GM10248 (cell line): ENCODE measurements around the gene CFAP299.

Source experiments
- CTCF ChIA-PET: fragments of 300-600 bp; sonication (Branson Sonifier 250); formaldehyde crosslinking; extraction: SDS; loops from one replicate; lab custom pipeline; 2021; ENCODE audit warnings: antibody characterized with exemption; lab: Yijun Ruan, JAX
- POLR2A ChIA-PET: fragments of 350-650 bp; sonication (Branson Sonifier 250); formaldehyde crosslinking; extraction: SDS; loops from one replicate; lab custom pipeline; 2020; ENCODE audit warnings: antibody characterized with exemption; lab: Yijun Ruan, JAX
- DNase-seq: peaks from one replicate; pipeline ENCODE4 v3.0.0; 2012; ENCODE audit errors: extremely low spot score
- TF ChIP-seq, protein P1 (sequence below): IDR thresholded peaks from 2 replicates; pipeline ENCODE4 v1.5.1; 2012; ENCODE audit warnings: mild to moderate bottlenecking, low read depth; ENCODE audit errors: extremely low read depth, missing control alignments, control extremely low read depth

The CFAP299 gene

DNA sequence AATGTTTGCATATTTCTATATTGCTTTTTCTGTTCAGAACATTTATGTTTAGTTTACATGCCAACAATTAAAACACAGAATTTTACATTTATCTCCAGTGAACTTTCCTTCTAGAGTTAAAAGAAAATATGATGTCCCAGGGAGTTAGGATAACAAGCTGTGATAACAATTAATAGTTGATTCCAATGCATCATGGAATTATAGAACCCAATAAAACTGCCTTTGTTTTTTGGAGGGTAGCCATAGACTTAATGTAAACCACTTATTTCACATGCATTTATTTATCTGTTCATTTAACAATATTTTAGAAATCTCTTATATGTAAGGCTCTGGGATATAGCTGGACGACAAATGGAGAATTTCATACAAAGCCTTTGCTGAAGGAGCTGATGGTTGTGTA, 180.0 kb downstream of the CFAP299 start:
- TF ChIP-seq, protein P1, sequence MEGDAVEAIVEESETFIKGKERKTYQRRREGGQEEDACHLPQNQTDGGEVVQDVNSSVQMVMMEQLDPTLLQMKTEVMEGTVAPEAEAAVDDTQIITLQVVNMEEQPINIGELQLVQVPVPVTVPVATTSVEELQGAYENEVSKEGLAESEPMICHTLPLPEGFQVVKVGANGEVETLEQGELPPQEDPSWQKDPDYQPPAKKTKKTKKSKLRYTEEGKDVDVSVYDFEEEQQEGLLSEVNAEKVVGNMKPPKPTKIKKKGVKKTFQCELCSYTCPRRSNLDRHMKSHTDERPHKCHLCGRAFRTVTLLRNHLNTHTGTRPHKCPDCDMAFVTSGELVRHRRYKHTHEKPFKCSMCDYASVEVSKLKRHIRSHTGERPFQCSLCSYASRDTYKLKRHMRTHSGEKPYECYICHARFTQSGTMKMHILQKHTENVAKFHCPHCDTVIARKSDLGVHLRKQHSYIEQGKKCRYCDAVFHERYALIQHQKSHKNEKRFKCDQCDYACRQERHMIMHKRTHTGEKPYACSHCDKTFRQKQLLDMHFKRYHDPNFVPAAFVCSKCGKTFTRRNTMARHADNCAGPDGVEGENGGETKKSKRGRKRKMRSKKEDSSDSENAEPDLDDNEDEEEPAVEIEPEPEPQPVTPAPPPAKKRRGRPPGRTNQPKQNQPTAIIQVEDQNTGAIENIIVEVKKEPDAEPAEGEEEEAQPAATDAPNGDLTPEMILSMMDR: no peak
- CTCF ChIA-PET: no interaction called here
- no peak for DNase-seq
- POLR2A ChIA-PET: no interaction called here

DNA sequence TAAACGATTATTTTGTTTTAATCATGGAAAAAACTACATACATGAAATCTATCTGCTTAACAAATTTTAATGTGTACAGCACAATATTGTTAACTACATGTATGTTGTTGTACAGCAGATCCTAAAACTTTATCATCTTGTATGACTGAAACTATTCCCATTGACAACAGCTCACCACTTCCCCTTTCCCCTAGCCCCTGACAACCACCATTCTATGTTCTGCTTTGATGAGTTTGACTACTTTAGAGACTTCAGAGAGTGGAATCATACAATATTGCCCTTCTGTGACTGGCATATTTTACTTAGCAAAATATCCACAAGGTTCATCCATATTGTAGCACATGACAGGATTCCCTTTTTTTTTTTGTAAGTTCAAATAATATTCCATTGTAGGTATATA, 185.9 kb downstream of the CFAP299 start:
- ChIA-PET CTCF (no interaction called here), POLR2A (no interaction called here)
- TF ChIP-seq, protein P1: no peak
- DNase-seq: no peak

DNA sequence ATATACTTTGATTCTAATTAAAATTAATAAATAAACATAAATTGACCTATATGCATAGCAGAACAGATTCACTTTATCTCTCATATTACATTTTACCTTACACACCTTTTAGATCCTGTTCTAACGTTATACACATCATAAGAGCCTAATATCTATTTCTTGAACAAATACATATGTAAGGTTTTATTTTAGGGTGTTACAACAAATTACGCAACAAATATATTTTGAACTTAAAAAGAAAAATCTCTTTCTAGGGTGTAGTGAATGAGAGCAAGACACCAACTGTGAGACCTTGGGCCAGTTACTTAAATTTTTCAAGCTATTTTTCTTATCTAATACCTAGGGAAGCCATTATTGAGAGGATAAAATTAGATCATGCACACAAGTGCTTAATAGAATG, 191.2 kb downstream of the CFAP299 start:
- DNase-seq: no peak
- ChIA-PET CTCF (no interaction called here), POLR2A (no interaction called here)
- TF ChIP-seq, protein P1: no peak

DNA sequence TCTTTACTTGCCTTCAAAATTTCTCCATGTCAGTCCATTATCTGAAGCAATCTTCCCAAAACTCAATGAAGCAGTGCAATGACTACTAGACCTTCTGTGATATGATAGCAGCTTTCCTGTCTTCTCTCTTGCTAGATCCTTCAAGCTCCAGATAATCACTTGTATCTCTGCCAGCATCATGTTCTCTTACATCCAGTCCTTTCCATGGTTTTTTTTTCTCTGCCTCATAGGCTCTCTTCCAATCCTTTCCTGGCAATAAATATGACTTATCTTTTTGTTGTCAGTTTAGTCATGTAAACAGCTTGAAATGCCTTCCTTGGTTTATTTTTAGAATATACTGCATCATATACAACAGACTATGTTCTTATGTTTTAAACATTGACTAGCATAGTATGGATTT, 193.5 kb downstream of the CFAP299 start:
- POLR2A ChIA-PET: no interaction called here
- CTCF ChIA-PET: interaction anchor here (0.9 to 1.6 kb wide), 3 partner anchors 9 to 12 kb away, joined by 3 to 5 read pairs (median 5); no protein-coding TSS in a partner anchor
- TF ChIP-seq, protein P1: no peak
- no peak for DNase-seq

DNA sequence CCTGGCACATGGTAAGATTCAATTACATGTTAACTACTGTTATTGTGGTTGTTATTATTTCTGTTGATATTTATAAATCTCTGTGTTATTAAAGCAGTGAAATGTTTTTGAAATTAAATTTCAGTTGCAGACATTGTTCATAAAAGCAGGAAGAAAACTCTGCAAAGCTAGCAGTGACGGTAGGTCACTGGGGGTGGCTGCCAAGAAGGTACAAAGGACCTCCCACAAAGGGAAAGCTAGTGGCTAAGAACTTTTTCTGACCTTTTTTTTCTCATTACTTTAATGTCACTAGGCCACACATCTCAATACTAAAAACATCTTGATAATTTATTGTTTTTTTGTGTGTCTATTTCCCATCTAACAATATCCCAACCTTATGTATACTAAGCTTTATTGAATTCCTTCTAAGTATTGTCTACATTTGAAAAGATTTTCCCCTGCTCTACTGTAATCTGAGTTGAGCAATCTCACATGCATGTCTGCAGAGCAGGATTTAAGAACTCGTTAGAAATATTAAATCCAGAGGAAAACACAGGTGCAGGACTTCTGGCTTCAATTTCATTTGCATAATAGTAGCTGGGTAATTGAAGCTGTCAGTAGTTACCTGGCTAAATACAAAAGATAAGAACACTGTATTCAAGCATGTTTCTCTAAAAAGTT, 197.3 kb downstream of the CFAP299 start:
- CTCF ChIA-PET: interaction anchor here (1.1 kb wide), 1 partner anchor 13 kb away, joined by 3 read pairs; no protein-coding TSS in a partner anchor
- TF ChIP-seq, protein P1: no peak
- POLR2A ChIA-PET: no interaction called here
- DNase-seq: no peak

DNA sequence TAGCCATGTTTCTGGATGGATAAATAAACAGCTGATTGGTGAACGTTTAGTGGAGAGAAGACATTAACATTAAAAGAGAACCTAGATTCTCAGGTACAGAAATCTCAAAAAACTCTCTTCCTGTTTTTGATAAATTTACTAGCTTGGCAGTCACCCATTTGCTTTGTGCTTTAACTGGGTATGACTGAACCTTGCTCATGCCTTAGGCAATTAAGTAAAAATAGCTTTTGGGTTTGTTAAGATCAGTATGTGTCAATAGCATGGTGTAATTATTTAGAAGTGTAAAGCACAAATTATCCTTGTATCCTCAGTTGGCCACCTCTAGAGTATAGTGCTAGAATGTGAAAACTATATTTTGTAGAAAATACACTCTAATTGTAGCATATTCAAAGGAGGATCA, 200.0 kb downstream of the CFAP299 start:
- ChIA-PET POLR2A (no interaction called here), CTCF (interaction anchor here (0.8 kb wide), 1 partner anchor 19 kb away, joined by 3 read pairs; no protein-coding TSS in a partner anchor)
- TF ChIP-seq, protein P1: no peak
- no peak for DNase-seq
